GM13976 (cell line): ENCODE data around the gene LGALS3BP.

Source experiments
- DNase-seq: peaks from one replicate; pipeline ENCODE4 v3.0.0; 2012; ENCODE audit warnings: low spot score
- in situ Hi-C: fragments of 300-500 bp; cut with MboI; formaldehyde crosslinking; loops from one replicate; pipeline ENCODE4 v1.12.0; 2022; ENCODE audit warnings: low sequenced_read_pairs, mixed read lengths, inconsistent platforms; ENCODE audit not compliant: unreplicated experiment
- TF ChIP-seq, protein P1 (sequence below): IDR thresholded peaks from 2 replicates; pipeline ENCODE4 v1.5.1; 2012; ENCODE audit warnings: borderline replicate concordance, mild to moderate bottlenecking; ENCODE audit not compliant: insufficient read depth; ENCODE audit errors: extremely low read depth, missing control alignments, control extremely low read depth

Gene LGALS3BP

GRCh38 chr17:78935419-78936323, 44.1 kb downstream of the LGALS3BP start:
- no peak for DNase-seq
- TF ChIP-seq, protein P1, sequence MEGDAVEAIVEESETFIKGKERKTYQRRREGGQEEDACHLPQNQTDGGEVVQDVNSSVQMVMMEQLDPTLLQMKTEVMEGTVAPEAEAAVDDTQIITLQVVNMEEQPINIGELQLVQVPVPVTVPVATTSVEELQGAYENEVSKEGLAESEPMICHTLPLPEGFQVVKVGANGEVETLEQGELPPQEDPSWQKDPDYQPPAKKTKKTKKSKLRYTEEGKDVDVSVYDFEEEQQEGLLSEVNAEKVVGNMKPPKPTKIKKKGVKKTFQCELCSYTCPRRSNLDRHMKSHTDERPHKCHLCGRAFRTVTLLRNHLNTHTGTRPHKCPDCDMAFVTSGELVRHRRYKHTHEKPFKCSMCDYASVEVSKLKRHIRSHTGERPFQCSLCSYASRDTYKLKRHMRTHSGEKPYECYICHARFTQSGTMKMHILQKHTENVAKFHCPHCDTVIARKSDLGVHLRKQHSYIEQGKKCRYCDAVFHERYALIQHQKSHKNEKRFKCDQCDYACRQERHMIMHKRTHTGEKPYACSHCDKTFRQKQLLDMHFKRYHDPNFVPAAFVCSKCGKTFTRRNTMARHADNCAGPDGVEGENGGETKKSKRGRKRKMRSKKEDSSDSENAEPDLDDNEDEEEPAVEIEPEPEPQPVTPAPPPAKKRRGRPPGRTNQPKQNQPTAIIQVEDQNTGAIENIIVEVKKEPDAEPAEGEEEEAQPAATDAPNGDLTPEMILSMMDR: no peak
- in situ Hi-C loops: no loop called here

GRCh38 chr17:78934681-78935418, 44.9 kb downstream of the LGALS3BP start:
- no peak for DNase-seq
- in situ Hi-C loops: no loop called here
- TF ChIP-seq, protein P1: no peak

GRCh38 chr17:78933959-78934568, 45.7 kb downstream of the LGALS3BP start:
- in situ Hi-C loops: no loop called here
- DNase-seq: no peak

GRCh38 chr17:78933025-78933958, 46.4 kb downstream of the LGALS3BP start:
- peak; percentile 59 for DNase-seq
- TF ChIP-seq, protein P1: no peak

More at GRCh38 chr17:78933959-78934568, 45.7 kb downstream of the LGALS3BP start:
- TF ChIP-seq, protein P1: no peak

GRCh38 chr17:78929908-78930775, 49.6 kb downstream of the LGALS3BP start:
- no peak for DNase-seq
- TF ChIP-seq, protein P1: no peak
- in situ Hi-C loops: no loop called here

More at GRCh38 chr17:78933025-78933958, 46.4 kb downstream of the LGALS3BP start:
- in situ Hi-C loops: no loop called here
